Hepatocyte (in vitro differentiated cells): ENCODE measurements around the gene FAH. TPM values are rescaled to one million over a fixed set of nuclear protein-coding genes. Genes with fewer than 3 reads are reported as not detected.

Experiments
- DNase-seq: peaks from one replicate; pipeline ENCODE4 v3.0.0-alpha.2; 2016; ENCODE audit warnings: low spot score
- H2AFZ ChIP-seq: fragments of 200-600 bp; sonication (generic); 2 replicates; pipeline ENCODE4 v1.6.0; 2016; ENCODE audit warnings: antibody characterized with exemption, mild to moderate bottlenecking
- H3K27ac ChIP-seq: fragments of 200-600 bp; sonication (generic); 2 replicates; pipeline ENCODE4 v1.5.1; 2016; ENCODE audit warnings: mild to moderate bottlenecking
- H3K27me3 ChIP-seq: fragments of 200-600 bp; sonication (generic); 2 replicates; pipeline ENCODE4 v1.6.1; 2016
- H3K36me3 ChIP-seq: fragments of 200-600 bp; sonication (generic); replicated peaks from 2 replicates; pipeline ENCODE4 v1.5.1; 2016; ENCODE audit warnings: low read depth; ENCODE audit not compliant: insufficient read depth
- H3K4me1 ChIP-seq: fragments of 200-600 bp; sonication (generic); 2 replicates; pipeline ENCODE4 v1.5.1; 2016; ENCODE audit warnings: mild to moderate bottlenecking, moderate library complexity; ENCODE audit not compliant: insufficient read depth
- H3K4me2 ChIP-seq: fragments of 200-600 bp; sonication (generic); 2 replicates; pipeline ENCODE4 v1.6.0; 2016
- H3K4me3 ChIP-seq: fragments of 200-600 bp; sonication (generic); 2 replicates; pipeline ENCODE4 v1.5.1; 2016; ENCODE audit warnings: mild to moderate bottlenecking
- H3K79me2 ChIP-seq: fragments of 200-600 bp; sonication (generic); 2 replicates; pipeline ENCODE4 v1.6.0; 2017; ENCODE audit warnings: mild to moderate bottlenecking
- H3K9me2 ChIP-seq: fragments of 200-600 bp; sonication (generic); replicated peaks from 2 replicates; pipeline ENCODE4 v1.6.0; 2017; ENCODE audit warnings: mild to moderate bottlenecking; ENCODE audit not compliant: insufficient read depth
- H3K9me3 ChIP-seq: fragments of 200-600 bp; sonication (generic); 2 replicates; pipeline ENCODE4 v1.5.1; 2016; ENCODE audit warnings: low read depth, mild to moderate bottlenecking
- H4K20me1 ChIP-seq: fragments of 200-600 bp; sonication (generic); 2 replicates; pipeline ENCODE4 v1.6.0; 2016; ENCODE audit warnings: mild to moderate bottlenecking; ENCODE audit not compliant: insufficient read depth, poor library complexity, severe bottlenecking
- CTCF ChIP-seq: fragments of 200-600 bp; sonication (generic); IDR thresholded peaks from 2 replicates; pipeline ENCODE4 v1.5.1; 2016; ENCODE audit warnings: antibody characterized with exemption, mild to moderate bottlenecking; ENCODE audit not compliant: poor library complexity
- EZH2 ChIP-seq: fragments of 200-600 bp; sonication (generic); IDR thresholded peaks from 2 replicates; pipeline ENCODE4 v1.6.1; 2016; ENCODE audit warnings: antibody characterized with exemption, mild to moderate bottlenecking, borderline replicate concordance
- EZH2phosphoT487 ChIP-seq: fragments of 200-600 bp; sonication (generic); IDR thresholded peaks from one replicate; pipeline ENCODE4 v1.6.1; 2018; ENCODE audit warnings: antibody characterized with exemption, mild to moderate bottlenecking, low read depth, moderate library complexity; ENCODE audit not compliant: unreplicated experiment, severe bottlenecking
- WGBS: methylation state at CpG from one replicate; pipeline ENCODE4 v1.1.6; 2016; ENCODE audit warnings: low lambda C conversion rate; ENCODE audit errors: missing lambda C conversion rate; 5-methylcytosine and 5-hydroxymethylcytosine counted together
- polyA plus RNA-seq: library from polyadenylated mRNA; unstranded; fragments of >200 nt; fragmentation: Nextera tagmentation; extraction: Ambion mirVana; gene quantifications from 2 replicates; pipeline ENCODE4 v1.2.1, GENCODE V29; 2016
- total RNA-seq: library from RNA; depleted of rRNA; stranded (reverse); fragments of >200 nt; gene quantifications from 2 replicates; pipeline ENCODE4 v1.2.3, GENCODE V29; 2014

FAH gene
- total and polyA plus RNA-seq, 2 experiments from 2014 or later: 58.0 to 90.5 TPM

- Histone ChIP-seq H4K20me1 (no peaks in the 10 kb centered on the region), H3K36me3 (no peaks in the 10 kb centered on the region), H3K9me2 (no peaks in the 10 kb centered on the region), H3K9me3 (no peaks in the 10 kb centered on the region), H3K27me3 (no peaks in the 10 kb centered on the region), H3K4me2 (no peak overlapping the region), H3K27ac (no peak overlapping the region), H3K4me1 (no peaks in the 10 kb centered on the region), H3K4me3 (no peak overlapping the region), H3K79me2 (no peaks in the 10 kb centered on the region), H2AFZ (no peak overlapping the region)
- TF ChIP-seq EZH2phosphoT487 (no peak), CTCF (no peak), EZH2 (no peak)
- WGBS: 96% methylated on average over 2 of the region's 2 CpGs
- no peak for DNase-seq
These were observed 49.2 kb downstream of the FAH start for GRCh38 chr15:80202016-80202315.

DNA sequence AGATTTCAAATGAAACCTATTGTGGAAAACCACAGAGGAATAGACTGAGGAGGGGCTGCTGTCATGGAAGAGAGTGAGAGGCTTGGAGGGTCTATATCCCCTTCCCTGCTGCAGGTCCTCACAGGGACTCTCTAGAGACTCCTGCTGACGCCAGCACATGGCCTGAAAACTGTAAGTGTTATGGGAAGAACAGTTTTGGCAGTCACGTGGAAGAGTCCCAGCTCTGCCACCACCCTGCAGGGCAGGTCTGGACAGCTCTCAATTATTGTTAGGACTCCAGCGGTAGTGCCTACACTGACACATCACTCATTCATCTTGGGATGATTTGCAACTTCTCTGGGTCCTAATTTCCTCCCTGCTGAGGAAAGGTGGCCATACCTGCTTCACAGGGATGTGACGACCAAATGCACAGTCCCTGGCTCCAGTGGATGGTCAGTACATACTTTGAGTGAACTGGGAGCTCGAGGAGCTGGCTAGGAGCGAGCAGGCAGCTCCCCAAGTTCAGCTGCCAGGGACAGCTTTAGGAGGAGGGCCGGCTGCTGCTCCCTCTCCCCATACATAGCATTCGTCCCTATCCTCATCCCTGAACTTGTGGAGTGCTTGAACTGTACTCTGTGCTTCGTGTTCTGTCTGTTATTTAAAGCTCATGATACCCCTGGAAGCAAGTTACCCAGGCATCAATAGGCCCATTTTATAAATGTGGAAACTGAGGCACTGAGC lies 50.0 kb downstream of the FAH start:
- WGBS: 62% methylated on average over 9 of the region's 9 CpGs
- H3K4me2 ChIP-seq: no peak overlapping the region

DNA sequence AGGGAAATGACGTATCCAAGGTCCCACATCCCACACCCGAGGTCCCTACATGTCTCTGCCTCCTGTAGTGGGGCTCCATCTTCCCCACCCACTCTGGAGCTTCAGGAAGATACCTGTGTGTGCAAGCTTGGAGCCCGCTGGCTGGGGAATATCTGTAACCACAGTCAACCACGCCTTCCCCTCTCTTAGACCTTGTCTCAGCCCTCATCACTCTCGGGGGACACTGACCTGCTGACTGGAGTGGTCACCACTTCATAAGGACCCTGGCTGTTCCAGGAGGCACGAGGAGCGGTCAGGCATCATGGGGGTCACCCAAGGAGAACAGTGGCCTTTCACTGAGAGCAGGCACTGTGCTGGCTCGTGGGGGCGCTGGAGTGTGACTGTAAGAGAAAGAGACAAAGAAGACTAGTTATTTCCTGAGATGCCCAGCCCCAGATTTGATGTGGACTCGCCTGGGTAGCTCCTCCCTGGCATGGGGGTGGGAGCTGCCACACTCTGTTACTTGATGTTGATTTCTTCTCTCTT lies 50.6 kb downstream of the FAH start:
- Histone ChIP-seq H3K36me3 (no peaks in the 10 kb centered on the region), H3K9me3 (no peaks in the 10 kb centered on the region), H3K4me1 (peaks cover 10% of the 10 kb centered on the region), H3K4me3 (no peak overlapping the region), H3K4me2 (no peak overlapping the region), H4K20me1 (no peaks in the 10 kb centered on the region), H2AFZ (no peak overlapping the region), H3K9me2 (no peaks in the 10 kb centered on the region), H3K27ac (no peak overlapping the region), H3K27me3 (no peaks in the 10 kb centered on the region), H3K79me2 (no peaks in the 10 kb centered on the region)
- no peak for DNase-seq
- no peak for TF ChIP-seq EZH2phosphoT487
- TF ChIP-seq EZH2: no peak
- TF ChIP-seq CTCF: no peak
- WGBS: 79% methylated on average over 10 of the region's 10 CpGs

More for the DNA sequence above, 50.0 kb downstream of the FAH start:
- no peak for DNase-seq
- H3K9me2 ChIP-seq: no peaks in the 10 kb centered on the region
- H3K36me3 ChIP-seq: no peaks in the 10 kb centered on the region
- no peak overlapping the region for H3K4me3 ChIP-seq
- H3K27me3 ChIP-seq: no peaks in the 10 kb centered on the region
- peaks cover 6% of the 10 kb centered on the region for H3K4me1 ChIP-seq
- H4K20me1 ChIP-seq: no peaks in the 10 kb centered on the region
- TF ChIP-seq CTCF (no peak), EZH2phosphoT487 (no peak), EZH2 (no peak)
- H2AFZ ChIP-seq: no peak overlapping the region
- no peak overlapping the region for H3K27ac ChIP-seq
- no peaks in the 10 kb centered on the region for H3K79me2 ChIP-seq
- H3K9me3 ChIP-seq: no peaks in the 10 kb centered on the region

GRCh38 chr15:80204231-80204630 lies 51.4 kb downstream of the FAH start:
- 96% methylated on average over 4 of the region's 4 CpGs for WGBS
- Histone ChIP-seq H3K79me2 (no peaks in the 10 kb centered on the region), H3K4me3 (no peak overlapping the region), H2AFZ (no peak overlapping the region), H3K9me2 (no peaks in the 10 kb centered on the region), H3K27me3 (no peaks in the 10 kb centered on the region), H4K20me1 (no peaks in the 10 kb centered on the region), H3K27ac (no peak overlapping the region), H3K36me3 (no peaks in the 10 kb centered on the region), H3K4me2 (no peak overlapping the region), H3K9me3 (no peaks in the 10 kb centered on the region), H3K4me1 (peaks cover 11% of the 10 kb centered on the region)
- no peak for TF ChIP-seq EZH2phosphoT487
- no peak for TF ChIP-seq CTCF
- TF ChIP-seq EZH2: no peak
- DNase-seq: no peak
